ENCODE measurements around the gene SASS6. TPM values are rescaled to one million over a fixed set of nuclear protein-coding genes. Genes with fewer than 3 reads are reported as not detected.

Gene SASS6
- total and polyA plus RNA-seq, 10 of the 15 experiments (the other 5 are each of a cell fraction or from before 2014, with no cell fraction given) = 6.6 to 17.9 (median 10.2) TPM

- SMC1A ChIA-PET (ENCODE audit: uncharacterized antibody, unreplicated experiment) = interaction anchor here (1.0 kb wide), 1 partner anchor 211 kb away, joined by 3 read pairs; no protein-coding TSS in a partner anchor
- Histone ChIP-seq H3K9me3 (replicated peaks; ENCODE audit: control insufficient read depth, insufficient read depth, low read length) (no peaks in the 10 kb centered on the region), H3K9ac (ENCODE audit: control insufficient read depth, insufficient read depth, low read length) (no peak overlapping the region), H3K27ac (ENCODE audit: control insufficient read depth, insufficient read depth) (no peak overlapping the region), H3K36me3 (ENCODE audit: control insufficient read depth in 2 of 2, insufficient read depth in 2 of 2, low read length in 1 of 2) (peaks cover 2 to 13% of the 10 kb centered on the region in 2 experiments), H3K4me3 (no peak overlapping the region), H3K79me2 (ENCODE audit: control insufficient read depth, insufficient read depth, low read length) (no peaks in the 10 kb centered on the region), H3K27me3 (replicated peaks in 1 of 2; ENCODE audit: control insufficient read depth in 2 of 2, insufficient read depth in 2 of 2, low read length in 1 of 2) (no peaks in the 10 kb centered on the region), H4K20me1 (ENCODE audit: control insufficient read depth, insufficient read depth) (no peaks in the 10 kb centered on the region), H3K4me1 (ENCODE audit: control insufficient read depth, insufficient read depth, low read length) (peaks cover 3% of the 10 kb centered on the region; the same call in 1 of the 2 replicates), H2AFZ (ENCODE audit: control insufficient read depth, low read depth, low read length) (no peak overlapping the region), H3K4me2 (ENCODE audit: control insufficient read depth, insufficient read depth) (no peak overlapping the region)
- BruUV-seq (replicated peaks) = no TSS peak
- TF ChIP-seq NR2F1 (conservative IDR thresholded peaks at IDR 0.05) (no peak), HCFC1 (IDR thresholded peaks at IDR 0.05; ENCODE audit: low read length) (no peak)
- ATAC-seq (no peak), DNase-seq (ENCODE audit: low read depth, low spot score) (no peak), FAIRE-seq (no peak)
- RAD21 ChIA-PET (ENCODE audit: unreplicated experiment) = interaction anchor here (0.6 kb wide), 1 partner anchor 96 kb away, joined by 3 read pairs; no protein-coding TSS in a partner anchor
- WGBS (ENCODE audit: insufficient coverage, insufficient replicate concordance, low lambda C conversion rate, missing lambda C conversion rate) = 95% methylated on average over 1 of the region's 1 CpG
- CTCF ChIA-PET = no interaction called here
- intact Hi-C loops (cut with micrococcal nuclease; ENCODE audit: unreplicated experiment) (no loop called here), in situ Hi-C loops (cut with MboI) (no loop called here)
- POLR2A ChIA-PET = no interaction called here
These were observed 14.2 kb upstream of the SASS6 start for GRCh38 chr1:100146958-100147357.

- ChIA-PET CTCF (interaction anchor here (0.9 kb wide), 1 partner anchor 324 kb away, joined by 4 read pairs; no protein-coding TSS in a partner anchor), POLR2A (no interaction called here), RAD21 (ENCODE audit: unreplicated experiment) (no interaction called here), SMC1A (ENCODE audit: uncharacterized antibody, unreplicated experiment) (no interaction called here)
- Histone ChIP-seq H3K27me3 (replicated peaks in 1 of 2; ENCODE audit: control insufficient read depth in 2 of 2, insufficient read depth in 2 of 2, low read length in 1 of 2) (no peaks in the 10 kb centered on the region), H3K36me3 (ENCODE audit: control insufficient read depth in 2 of 2, insufficient read depth in 2 of 2, low read length in 1 of 2) (peaks cover 2 to 13% of the 10 kb centered on the region in 2 experiments), H3K4me2 (ENCODE audit: control insufficient read depth, insufficient read depth) (no peak overlapping the region), H3K4me1 (ENCODE audit: control insufficient read depth, insufficient read depth, low read length) (no peaks in the 10 kb centered on the region), H3K9ac (ENCODE audit: control insufficient read depth, insufficient read depth, low read length) (no peak overlapping the region), H2AFZ (ENCODE audit: control insufficient read depth, low read depth, low read length) (no peak overlapping the region), H3K79me2 (ENCODE audit: control insufficient read depth, insufficient read depth, low read length) (no peaks in the 10 kb centered on the region), H4K20me1 (ENCODE audit: control insufficient read depth, insufficient read depth) (no peaks in the 10 kb centered on the region), H3K4me3 (no peak overlapping the region), H3K27ac (ENCODE audit: control insufficient read depth, insufficient read depth) (no peak overlapping the region), H3K9me3 (replicated peaks; ENCODE audit: control insufficient read depth, insufficient read depth, low read length) (no peaks in the 10 kb centered on the region)
- no peak for TF ChIP-seq ATF2 (IDR thresholded peaks at IDR 0.05; ENCODE audit: low read length)
- TF ChIP-seq CBX5 (IDR thresholded peaks at IDR 0.05; ENCODE audit: low read depth) = no peak
- TF ChIP-seq E4F1 (IDR thresholded peaks at IDR 0.05; ENCODE audit: borderline replicate concordance, partially characterized antibody) = no peak
- no peak for TF ChIP-seq POLR2AphosphoS5 (IDR thresholded peaks at IDR 0.05; ENCODE audit: low read length)
- TF ChIP-seq GATAD2B (conservative IDR thresholded peaks at IDR 0.05; ENCODE audit: low read depth) = no peak
- no peak for TF ChIP-seq USF2 (IDR thresholded peaks at IDR 0.05; ENCODE audit: borderline replicate concordance, low read depth, low read length)
- no peak for TF ChIP-seq CHD4 (IDR thresholded peaks at IDR 0.05)
- no peak for TF ChIP-seq ETV6 (conservative IDR thresholded peaks at IDR 0.05 in 1 of 2, IDR thresholded peaks at IDR 0.05 in 1 of 2; ENCODE audit: borderline replicate concordance in 1 of 2, low read depth in 1 of 2)
- no peak for TF ChIP-seq TARDBP (IDR thresholded peaks at IDR 0.05; ENCODE audit: borderline replicate concordance)
- no peak for TF ChIP-seq SMAD1 (IDR thresholded peaks at IDR 0.05; ENCODE audit: low read depth, partially characterized antibody)
- TF ChIP-seq KLF5 (IDR thresholded peaks at IDR 0.05; ENCODE audit: partially characterized antibody) = no peak
- no peak for TF ChIP-seq MEF2A (IDR thresholded peaks at IDR 0.05; ENCODE audit: insufficient read depth, low read depth, low read length)
- 95% methylated on average over 3 of the region's 3 CpGs for WGBS (ENCODE audit: insufficient coverage, insufficient replicate concordance, low lambda C conversion rate, missing lambda C conversion rate)
- no peak for FAIRE-seq
- in situ Hi-C loops (cut with MboI) = no loop called here
- no TSS peak for BruUV-seq (replicated peaks)
- intact Hi-C loops (cut with micrococcal nuclease; ENCODE audit: unreplicated experiment) = no loop called here
- ATAC-seq = no peak
- DNase-seq (ENCODE audit: low read depth, low spot score) = no peak
These were observed 12.4 kb upstream of the SASS6 start for GRCh38 chr1:100145116-100145515.

Measured in GM12878 (cell line).